ENCODE results near the gene CXCR6.

Gene CXCR6

GRCh38 chr3:45960289-45960688, 17.0 kb downstream of the CXCR6 start:
- Histone ChIP-seq H3K36me3 (ENCODE audit: insufficient read depth, low read length) (peaks cover 97% of the 10 kb centered on the region), H3K9ac (ENCODE audit: low read depth, low read length) (no peak overlapping the region), H3K27ac (ENCODE audit: low read depth, low read length) (no peak overlapping the region), H3K9me3 (ENCODE audit: insufficient read depth, low read depth, low read length) (no peaks in the 10 kb centered on the region), H3K4me1 (ENCODE audit: insufficient read depth, low read length) (no peaks in the 10 kb centered on the region), H3K4me3 (ENCODE audit: low read length) (no peak overlapping the region), H3K27me3 (ENCODE audit: insufficient read depth, low read length) (no peaks in the 10 kb centered on the region)
- WGBS, result 95% methylated on average over 2 of the region's 2 CpGs

DNA sequence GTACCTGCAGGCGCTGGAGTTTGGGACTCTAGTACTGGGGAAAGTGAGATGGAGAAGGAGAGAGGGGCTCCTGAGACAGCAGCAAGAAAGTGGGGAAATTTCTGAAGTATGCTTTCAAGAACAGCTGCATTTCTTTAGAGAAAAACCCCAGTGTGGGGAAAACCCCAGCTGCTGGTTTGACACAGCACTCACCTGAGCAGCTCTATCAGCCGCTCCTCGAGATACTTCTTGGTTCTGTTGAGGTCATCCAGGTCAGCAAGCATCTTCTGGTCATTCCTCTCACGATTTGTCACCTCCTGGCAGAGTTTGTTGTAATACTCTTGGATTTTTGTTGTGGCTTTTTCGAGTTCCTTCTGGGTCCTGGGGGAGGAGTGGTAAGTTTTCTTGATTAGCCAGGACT, 18.8 kb downstream of the CXCR6 start:
- no peaks in the 10 kb centered on the region for H3K27me3 ChIP-seq (ENCODE audit: insufficient read depth, low read length)
- peaks cover 100% of the 10 kb centered on the region for H3K36me3 ChIP-seq (ENCODE audit: insufficient read depth, low read length)
- no peak overlapping the region for H3K9ac ChIP-seq (ENCODE audit: low read depth, low read length)
- no peaks in the 10 kb centered on the region for H3K4me1 ChIP-seq (ENCODE audit: insufficient read depth, low read length)
- 94% methylated on average over 5 of the region's 5 CpGs for WGBS
- no peaks in the 10 kb centered on the region for H3K9me3 ChIP-seq (ENCODE audit: insufficient read depth, low read depth, low read length)
- H3K4me3 ChIP-seq (ENCODE audit: low read length), result no peak overlapping the region
- no peak overlapping the region for H3K27ac ChIP-seq (ENCODE audit: low read depth, low read length)

DNA sequence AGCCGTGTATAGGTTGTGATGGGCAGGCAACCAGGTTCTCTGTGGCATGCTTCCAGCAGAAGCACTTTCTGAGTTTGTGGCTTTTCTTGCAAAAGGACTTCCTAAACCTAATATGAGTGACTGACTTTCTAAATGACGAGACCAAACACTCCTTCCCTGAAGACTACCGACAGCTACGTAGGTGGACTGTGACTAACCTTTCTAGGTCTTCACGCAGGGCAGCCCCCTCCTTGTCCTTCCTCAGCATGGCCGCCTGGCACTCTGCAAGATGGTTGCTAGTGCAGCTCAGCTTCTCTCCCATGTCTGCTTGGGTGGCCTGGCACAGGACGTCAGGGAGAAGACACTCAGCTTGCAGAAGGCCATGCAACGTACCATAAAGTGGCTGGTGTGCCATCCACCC, 20.9 kb downstream of the CXCR6 start:
- Histone ChIP-seq H3K9ac (ENCODE audit: low read depth, low read length) (no peak overlapping the region), H3K27me3 (ENCODE audit: insufficient read depth, low read length) (no peaks in the 10 kb centered on the region), H3K4me1 (ENCODE audit: insufficient read depth, low read length) (no peaks in the 10 kb centered on the region), H3K27ac (ENCODE audit: low read depth, low read length) (no peak overlapping the region), H3K4me3 (ENCODE audit: low read length) (no peak overlapping the region), H3K36me3 (ENCODE audit: insufficient read depth, low read length) (peaks cover 100% of the 10 kb centered on the region), H3K9me3 (ENCODE audit: insufficient read depth, low read depth, low read length) (no peaks in the 10 kb centered on the region)
- WGBS, result 95% methylated on average over 8 of the region's 8 CpGs

GRCh38 chr3:45965253-45965652, 22.0 kb downstream of the CXCR6 start:
- 95% methylated on average over 4 of the region's 4 CpGs for WGBS
- H3K36me3 ChIP-seq (ENCODE audit: insufficient read depth, low read length), result peaks cover 100% of the 10 kb centered on the region

DNA sequence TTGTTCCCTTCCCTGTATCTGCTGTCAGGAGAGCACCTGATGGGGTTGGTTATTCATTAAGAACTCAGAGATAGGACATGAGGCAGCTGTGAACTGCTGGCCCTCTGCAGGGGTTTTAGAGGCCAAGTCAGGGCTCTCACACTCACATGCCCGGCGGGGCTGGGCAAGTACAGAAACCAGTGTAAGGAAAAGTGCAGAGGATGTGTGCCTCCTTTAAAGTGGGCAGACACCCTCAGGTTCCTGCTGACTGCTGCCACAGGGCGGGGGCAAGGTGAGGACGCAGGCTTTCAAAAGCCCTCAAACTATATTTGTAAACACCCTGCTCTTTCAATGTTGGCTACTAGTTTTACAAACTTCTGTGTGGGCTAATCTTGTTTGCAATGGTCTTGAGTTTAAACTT, 22.4 kb downstream of the CXCR6 start:
- WGBS, result 94% methylated on average over 4 of the region's 4 CpGs
- H3K36me3 ChIP-seq (ENCODE audit: insufficient read depth, low read length), result peaks cover 99% of the 10 kb centered on the region

More at GRCh38 chr3:45965253-45965652, 22.0 kb downstream of the CXCR6 start:
- H3K27ac ChIP-seq (ENCODE audit: low read depth, low read length), result no peak overlapping the region
- H3K9ac ChIP-seq (ENCODE audit: low read depth, low read length), result no peak overlapping the region
- no peak overlapping the region for H3K4me3 ChIP-seq (ENCODE audit: low read length)
- H3K9me3 ChIP-seq (ENCODE audit: insufficient read depth, low read depth, low read length), result no peaks in the 10 kb centered on the region
- no peaks in the 10 kb centered on the region for H3K4me1 ChIP-seq (ENCODE audit: insufficient read depth, low read length)
- H3K27me3 ChIP-seq (ENCODE audit: insufficient read depth, low read length), result no peaks in the 10 kb centered on the region

GRCh38 chr3:45966371-45966791, 23.1 kb downstream of the CXCR6 start:
- no peaks in the 10 kb centered on the region for H3K4me1 ChIP-seq (ENCODE audit: insufficient read depth, low read length)
- H3K27me3 ChIP-seq (ENCODE audit: insufficient read depth, low read length), result no peaks in the 10 kb centered on the region
- 93% methylated on average over 17 of the region's 17 CpGs for WGBS
- no peaks in the 10 kb centered on the region for H3K9me3 ChIP-seq (ENCODE audit: insufficient read depth, low read depth, low read length)
- H3K36me3 ChIP-seq (ENCODE audit: insufficient read depth, low read length), result peaks cover 98% of the 10 kb centered on the region
- no peak overlapping the region for H3K4me3 ChIP-seq (ENCODE audit: low read length)
- H3K9ac ChIP-seq (ENCODE audit: low read depth, low read length), result no peak overlapping the region
- no peak overlapping the region for H3K27ac ChIP-seq (ENCODE audit: low read depth, low read length)

More for the DNA sequence above, 22.4 kb downstream of the CXCR6 start:
- no peak overlapping the region for H3K4me3 ChIP-seq (ENCODE audit: low read length)
- H3K27ac ChIP-seq (ENCODE audit: low read depth, low read length), result no peak overlapping the region
- no peaks in the 10 kb centered on the region for H3K27me3 ChIP-seq (ENCODE audit: insufficient read depth, low read length)
- H3K4me1 ChIP-seq (ENCODE audit: insufficient read depth, low read length), result no peaks in the 10 kb centered on the region
- H3K9me3 ChIP-seq (ENCODE audit: insufficient read depth, low read depth, low read length), result no peaks in the 10 kb centered on the region
- H3K9ac ChIP-seq (ENCODE audit: low read depth, low read length), result no peak overlapping the region

DNA sequence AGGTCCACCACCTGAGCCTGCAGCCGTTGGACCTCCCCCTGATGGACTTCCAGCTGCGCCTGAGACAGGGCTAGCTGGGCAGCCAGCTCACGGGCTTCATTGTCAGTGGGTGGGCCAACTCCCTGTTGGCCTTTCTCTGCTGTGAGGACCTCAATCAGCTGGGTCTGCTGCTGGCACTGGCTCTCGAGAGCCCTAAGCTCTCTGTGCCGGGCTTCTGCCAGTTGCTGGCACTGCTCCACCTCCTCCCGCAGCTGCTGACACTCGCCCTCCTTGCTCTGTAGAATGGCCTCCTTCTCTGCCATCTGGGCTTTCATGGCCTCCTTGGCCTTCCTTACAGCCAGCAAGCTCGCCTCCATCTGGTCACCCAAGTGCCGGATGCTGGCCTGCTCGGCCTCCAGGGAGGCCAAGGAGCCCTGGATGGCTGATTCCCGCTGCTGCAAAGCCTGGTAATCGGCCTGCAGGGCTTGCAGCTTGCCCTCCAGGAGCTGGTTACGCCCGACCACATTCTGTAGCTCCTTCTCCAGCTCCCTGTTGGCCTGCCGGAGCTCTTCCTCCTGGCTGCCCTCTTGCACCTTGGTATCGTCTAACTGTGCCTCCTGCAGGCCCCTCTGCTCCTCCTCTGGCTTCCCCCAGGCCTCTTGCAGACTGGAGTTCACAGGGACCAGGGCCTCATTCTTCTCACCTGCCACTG, 23.8 kb downstream of the CXCR6 start:
- 91% methylated on average over 16 of the region's 16 CpGs for WGBS
- H3K27me3 ChIP-seq (ENCODE audit: insufficient read depth, low read length), result no peaks in the 10 kb centered on the region
- no peak overlapping the region for H3K27ac ChIP-seq (ENCODE audit: low read depth, low read length)
- no peaks in the 10 kb centered on the region for H3K4me1 ChIP-seq (ENCODE audit: insufficient read depth, low read length)
- peaks cover 98% of the 10 kb centered on the region for H3K36me3 ChIP-seq (ENCODE audit: insufficient read depth, low read length)
- no peaks in the 10 kb centered on the region for H3K9me3 ChIP-seq (ENCODE audit: insufficient read depth, low read depth, low read length)
- H3K4me3 ChIP-seq (ENCODE audit: low read length), result no peak overlapping the region
- H3K9ac ChIP-seq (ENCODE audit: low read depth, low read length), result no peak overlapping the region

GRCh38 chr3:45967724-45968123, 24.5 kb downstream of the CXCR6 start:
- WGBS, result 94% methylated on average over 8 of the region's 8 CpGs
- Histone ChIP-seq H3K36me3 (ENCODE audit: insufficient read depth, low read length) (peaks cover 98% of the 10 kb centered on the region), H3K4me3 (ENCODE audit: low read length) (no peak overlapping the region), H3K9ac (ENCODE audit: low read depth, low read length) (no peak overlapping the region), H3K9me3 (ENCODE audit: insufficient read depth, low read depth, low read length) (no peaks in the 10 kb centered on the region), H3K4me1 (ENCODE audit: insufficient read depth, low read length) (no peaks in the 10 kb centered on the region), H3K27me3 (ENCODE audit: insufficient read depth, low read length) (no peaks in the 10 kb centered on the region), H3K27ac (ENCODE audit: low read depth, low read length) (no peak overlapping the region)

- H3K36me3 ChIP-seq (ENCODE audit: insufficient read depth, low read length), result peaks cover 98% of the 10 kb centered on the region
These were observed 24.9 kb downstream of the CXCR6 start for GRCh38 chr3:45968149-45968548.

GRCh38 chr3:45968706-45969105, 25.4 kb downstream of the CXCR6 start:
- whole genome bisulfite sequencing, result 94% methylated on average over 2 of the region's 2 CpGs
- Histone ChIP-seq H3K36me3 (ENCODE audit: insufficient read depth, low read length) (peaks cover 98% of the 10 kb centered on the region), H3K9me3 (ENCODE audit: insufficient read depth, low read depth, low read length) (no peaks in the 10 kb centered on the region)

More at GRCh38 chr3:45968149-45968548, 24.9 kb downstream of the CXCR6 start:
- WGBS, result 95% methylated on average over 9 of the region's 9 CpGs
- H3K27me3 ChIP-seq (ENCODE audit: insufficient read depth, low read length), result no peaks in the 10 kb centered on the region
- no peaks in the 10 kb centered on the region for H3K4me1 ChIP-seq (ENCODE audit: insufficient read depth, low read length)
- no peaks in the 10 kb centered on the region for H3K9me3 ChIP-seq (ENCODE audit: insufficient read depth, low read depth, low read length)
- no peak overlapping the region for H3K27ac ChIP-seq (ENCODE audit: low read depth, low read length)
- no peak overlapping the region for H3K4me3 ChIP-seq (ENCODE audit: low read length)
- H3K9ac ChIP-seq (ENCODE audit: low read depth, low read length), result no peak overlapping the region

DNA sequence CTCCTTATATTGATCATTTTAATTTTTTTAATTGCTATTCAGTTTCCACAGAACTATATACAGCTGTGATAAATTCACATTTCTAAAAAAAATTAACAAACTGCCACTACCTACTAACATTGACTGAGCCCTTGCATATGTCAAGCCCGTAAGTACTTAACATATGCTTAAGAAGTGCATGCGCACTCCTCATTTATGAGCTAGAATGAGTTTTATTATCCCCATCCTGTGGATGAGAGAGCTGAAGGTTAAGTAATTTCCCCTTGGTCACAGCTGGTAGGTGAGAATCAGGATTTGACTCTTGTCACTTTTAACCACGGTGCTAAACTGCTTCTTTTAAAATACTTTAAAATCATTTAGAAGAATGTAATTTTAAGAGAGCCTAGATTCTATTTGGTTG, 25.9 kb downstream of the CXCR6 start:
- 94% methylated on average over 2 of the region's 3 CpGs for WGBS
- Histone ChIP-seq H3K27me3 (ENCODE audit: insufficient read depth, low read length) (no peaks in the 10 kb centered on the region), H3K4me3 (ENCODE audit: low read length) (no peak overlapping the region), H3K4me1 (ENCODE audit: insufficient read depth, low read length) (no peaks in the 10 kb centered on the region), H3K9me3 (ENCODE audit: insufficient read depth, low read depth, low read length) (no peaks in the 10 kb centered on the region), H3K36me3 (ENCODE audit: insufficient read depth, low read length) (peaks cover 98% of the 10 kb centered on the region), H3K27ac (ENCODE audit: low read depth, low read length) (no peak overlapping the region), H3K9ac (ENCODE audit: low read depth, low read length) (no peak overlapping the region)

More at GRCh38 chr3:45968706-45969105, 25.4 kb downstream of the CXCR6 start:
- Histone ChIP-seq H3K4me3 (ENCODE audit: low read length) (no peak overlapping the region), H3K27me3 (ENCODE audit: insufficient read depth, low read length) (no peaks in the 10 kb centered on the region), H3K4me1 (ENCODE audit: insufficient read depth, low read length) (no peaks in the 10 kb centered on the region), H3K27ac (ENCODE audit: low read depth, low read length) (no peak overlapping the region), H3K9ac (ENCODE audit: low read depth, low read length) (no peak overlapping the region)

DNA sequence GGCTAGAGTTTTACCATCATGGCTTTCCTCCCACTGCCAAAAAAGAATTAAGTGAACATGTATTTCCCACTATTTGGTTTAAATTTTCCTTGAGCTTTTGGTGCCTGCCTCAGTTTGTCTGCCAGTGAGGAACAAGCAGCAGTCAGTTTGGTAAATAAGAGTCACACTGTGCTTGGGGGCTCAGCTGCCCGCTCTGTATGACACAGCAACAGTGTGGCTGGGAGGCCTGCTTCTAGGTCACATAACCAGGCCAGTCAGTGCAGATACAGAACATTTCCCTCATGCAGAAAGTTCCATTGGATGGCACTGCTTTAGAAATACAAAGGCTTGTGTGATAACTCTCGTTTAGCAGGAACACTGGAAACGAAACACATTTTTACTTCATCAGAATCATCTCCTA, 26.7 kb downstream of the CXCR6 start:
- Histone ChIP-seq H3K9ac (ENCODE audit: low read depth, low read length) (no peak overlapping the region), H3K4me1 (ENCODE audit: insufficient read depth, low read length) (no peaks in the 10 kb centered on the region), H3K4me3 (ENCODE audit: low read length) (no peak overlapping the region), H3K27ac (ENCODE audit: low read depth, low read length) (no peak overlapping the region), H3K9me3 (ENCODE audit: insufficient read depth, low read depth, low read length) (no peaks in the 10 kb centered on the region), H3K36me3 (ENCODE audit: insufficient read depth, low read length) (peaks cover 98% of the 10 kb centered on the region), H3K27me3 (ENCODE audit: insufficient read depth, low read length) (no peaks in the 10 kb centered on the region)
- WGBS, result 93% methylated on average over 3 of the region's 3 CpGs
